GM12864 (cell line): ENCODE data around the gene ZFAND5.

Experiments used
- DNase-seq: peaks from one replicate; pipeline ENCODE4 v3.0.0-alpha.2; 2011; ENCODE audit warnings: low read depth
- H3K4me3 ChIP-seq: 2 replicates; pipeline ENCODE4 v1.5.1; 2011; ENCODE audit warnings: mild to moderate bottlenecking, low read depth, low read length, control low read depth
- TF ChIP-seq, protein P1 (sequence below): IDR thresholded peaks from 2 replicates; pipeline ENCODE4 v1.5.1; 2011; ENCODE audit warnings: low read depth, mild to moderate bottlenecking, moderate library complexity, low read length, control low read depth, inconsistent platforms; ENCODE audit errors: missing control alignments

ZFAND5 gene

DNA sequence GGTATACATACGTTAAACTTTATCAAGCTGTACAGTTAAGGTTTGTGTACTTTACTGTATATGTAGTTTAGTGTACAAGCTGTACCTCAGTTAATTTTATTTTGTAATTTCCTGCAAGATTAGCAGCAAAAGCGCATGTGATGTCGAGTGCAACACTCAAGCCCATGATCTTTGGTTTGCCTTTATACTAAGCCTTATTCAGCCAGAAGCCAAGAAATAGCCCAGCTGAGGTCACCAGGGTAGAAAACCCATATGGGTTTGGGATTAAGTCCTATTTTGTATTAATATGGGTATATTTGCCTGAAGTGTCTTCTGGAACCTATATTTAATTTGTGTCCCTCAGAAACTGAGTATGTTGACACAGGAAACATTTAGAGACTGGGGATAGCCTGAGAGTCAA lies 59.3 kb downstream of the ZFAND5 start:
- DNase-seq: no peak
- no peak overlapping the region for H3K4me3 ChIP-seq
- TF ChIP-seq, protein P1, sequence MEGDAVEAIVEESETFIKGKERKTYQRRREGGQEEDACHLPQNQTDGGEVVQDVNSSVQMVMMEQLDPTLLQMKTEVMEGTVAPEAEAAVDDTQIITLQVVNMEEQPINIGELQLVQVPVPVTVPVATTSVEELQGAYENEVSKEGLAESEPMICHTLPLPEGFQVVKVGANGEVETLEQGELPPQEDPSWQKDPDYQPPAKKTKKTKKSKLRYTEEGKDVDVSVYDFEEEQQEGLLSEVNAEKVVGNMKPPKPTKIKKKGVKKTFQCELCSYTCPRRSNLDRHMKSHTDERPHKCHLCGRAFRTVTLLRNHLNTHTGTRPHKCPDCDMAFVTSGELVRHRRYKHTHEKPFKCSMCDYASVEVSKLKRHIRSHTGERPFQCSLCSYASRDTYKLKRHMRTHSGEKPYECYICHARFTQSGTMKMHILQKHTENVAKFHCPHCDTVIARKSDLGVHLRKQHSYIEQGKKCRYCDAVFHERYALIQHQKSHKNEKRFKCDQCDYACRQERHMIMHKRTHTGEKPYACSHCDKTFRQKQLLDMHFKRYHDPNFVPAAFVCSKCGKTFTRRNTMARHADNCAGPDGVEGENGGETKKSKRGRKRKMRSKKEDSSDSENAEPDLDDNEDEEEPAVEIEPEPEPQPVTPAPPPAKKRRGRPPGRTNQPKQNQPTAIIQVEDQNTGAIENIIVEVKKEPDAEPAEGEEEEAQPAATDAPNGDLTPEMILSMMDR: no peak

DNA sequence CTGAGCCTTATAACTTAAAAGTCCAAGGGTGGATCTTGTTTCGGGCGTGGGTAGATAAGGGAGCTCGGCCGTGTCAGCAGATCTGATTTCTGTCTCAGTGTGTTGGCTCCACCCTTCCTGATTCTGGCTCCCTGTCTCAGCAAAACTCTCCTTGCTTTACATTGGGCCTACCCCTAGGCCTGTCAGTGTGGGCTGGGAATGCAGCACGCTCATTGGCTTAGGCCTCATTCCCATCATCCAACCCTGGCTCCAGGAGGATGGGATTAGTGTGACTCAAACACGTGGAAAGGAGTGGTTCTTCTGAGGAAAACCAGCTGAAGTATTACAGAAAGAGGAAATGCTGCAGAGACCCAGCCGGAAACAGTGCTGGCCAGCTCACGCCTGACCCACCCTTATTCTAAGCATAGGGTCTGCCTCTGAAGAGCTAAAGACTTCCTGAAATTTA lies 59.9 kb downstream of the ZFAND5 start:
- no peak for DNase-seq
- TF ChIP-seq, protein P1: no peak
- H3K4me3 ChIP-seq: no peak overlapping the region

DNA sequence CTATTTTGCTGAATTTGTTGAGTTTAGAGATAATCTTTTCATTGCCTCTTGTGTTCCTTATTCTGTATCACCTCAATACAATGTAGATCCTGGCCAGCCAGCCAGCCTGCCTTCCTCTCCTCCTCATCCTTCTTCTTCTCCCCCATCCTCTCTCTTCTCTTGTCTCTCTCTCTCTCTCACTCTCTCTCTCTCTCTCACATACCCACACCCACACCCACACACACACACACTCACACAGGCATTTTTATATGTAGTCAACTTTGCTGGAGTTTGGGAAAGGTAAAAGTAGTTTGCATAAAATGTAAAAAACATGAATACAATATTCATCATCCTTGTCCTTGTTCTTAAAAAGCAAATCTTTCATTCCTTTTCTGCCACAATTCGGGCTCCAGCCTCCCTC lies 60.5 kb downstream of the ZFAND5 start:
- no peak overlapping the region for H3K4me3 ChIP-seq
- TF ChIP-seq, protein P1: no peak
- no peak for DNase-seq
